HG03571 (cell line): ENCODE data around the gene XNDC1N.
A peak's percentile ranks its signal among the peaks of the same experiment; 100 is the strongest.

Experiments
- ATAC-seq: cut with Tn5 transposase; IDR thresholded peaks from one replicate; pipeline ENCODE4 v1.9.1; 2021; ENCODE audit not compliant: unreplicated experiment

XNDC1N gene, protein sequence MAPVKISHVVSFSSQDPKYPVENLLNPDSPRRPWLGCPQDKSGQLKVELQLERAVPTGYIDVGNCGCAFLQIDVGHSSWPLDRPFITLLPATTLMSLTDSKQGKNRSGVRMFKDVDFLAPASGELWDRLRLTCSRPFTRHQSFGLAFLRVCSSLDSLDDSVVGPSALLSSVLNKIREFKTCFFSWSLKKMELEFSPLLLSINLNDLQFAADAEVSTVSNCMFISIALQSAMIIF

DNA sequence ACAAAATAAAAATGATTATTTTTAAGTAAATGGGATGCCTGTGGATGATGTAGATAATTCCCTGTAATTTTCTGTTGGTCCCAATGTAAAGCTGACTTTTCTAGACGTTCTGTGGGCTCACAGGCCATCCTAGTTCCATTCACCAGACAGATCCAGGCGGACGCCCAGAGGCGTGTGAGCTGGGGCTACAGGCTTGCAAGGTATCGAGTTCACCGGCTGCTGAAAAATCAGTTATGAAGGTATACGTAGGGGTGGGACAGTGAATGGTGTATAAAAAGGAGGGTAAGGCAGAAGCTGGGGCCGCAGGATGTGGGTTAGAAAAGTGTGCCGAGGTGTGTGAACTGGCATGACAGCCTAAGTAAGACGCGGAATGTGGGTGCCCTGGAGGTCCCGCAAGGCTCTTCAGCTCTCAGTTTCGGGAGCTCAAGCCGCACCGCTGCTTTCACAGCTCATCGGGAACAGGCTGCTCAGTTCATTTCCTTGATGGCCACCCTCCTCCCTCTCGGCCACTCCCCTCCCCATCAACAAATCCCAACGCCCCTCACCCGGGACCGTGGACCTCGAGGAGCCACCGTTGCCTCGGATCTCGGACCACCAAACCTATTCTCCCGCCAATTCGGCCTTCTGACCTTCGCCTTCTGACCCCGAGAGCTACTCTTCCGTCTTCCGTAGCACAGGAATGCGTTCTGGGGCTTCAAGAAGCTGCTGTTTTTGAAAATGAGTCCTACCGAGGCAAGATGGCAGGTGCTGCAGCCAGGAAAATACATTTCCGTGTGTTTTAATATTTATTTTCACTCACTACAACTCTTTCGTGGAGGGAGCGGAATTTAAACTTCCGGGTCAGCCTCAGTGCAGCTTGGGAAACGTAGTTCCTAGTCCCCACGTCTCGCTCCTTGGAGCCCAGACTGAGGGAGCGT, at the start of gene XNDC1N:
Gene XNDC1N (minus strand): TSS at position 775 of the 917 bp plus-strand sequence. CDS start 5,241 bp downstream, outside the sequence.
- ATAC-seq, result peak; percentile 55

DNA sequence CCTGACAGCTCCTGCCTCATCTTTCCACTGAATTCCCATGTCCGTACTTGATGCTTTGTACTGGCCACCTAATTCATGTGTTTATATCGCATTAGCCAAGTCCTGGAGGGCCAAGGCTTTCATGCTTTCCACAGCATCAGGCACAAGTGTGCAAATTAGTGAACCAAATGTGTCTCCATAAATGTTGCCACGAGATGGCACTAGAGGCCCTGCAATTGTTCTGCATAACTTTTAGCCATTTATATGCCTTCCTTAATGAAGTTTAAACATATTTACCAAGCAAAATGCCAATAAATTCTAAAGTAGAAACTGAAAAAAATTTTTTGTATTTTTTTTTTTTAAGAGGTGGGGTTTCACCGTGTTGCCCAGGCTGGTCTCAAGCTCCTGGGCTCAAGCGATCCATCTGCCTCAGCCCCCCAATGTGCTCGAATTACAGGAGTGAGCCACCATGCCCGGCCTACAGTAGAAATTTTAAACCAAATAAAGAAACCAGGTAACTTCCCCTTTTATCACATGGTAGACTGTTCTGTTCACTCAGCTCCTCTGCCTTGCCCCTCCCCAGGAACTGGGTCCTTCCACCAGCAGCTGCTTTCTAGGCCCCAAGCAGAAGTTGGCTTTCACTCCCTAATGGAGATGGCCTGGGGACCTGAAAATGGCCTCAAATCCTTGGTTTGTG, 49.5 kb upstream of the XNDC1N start:
- no peak for ATAC-seq

DNA sequence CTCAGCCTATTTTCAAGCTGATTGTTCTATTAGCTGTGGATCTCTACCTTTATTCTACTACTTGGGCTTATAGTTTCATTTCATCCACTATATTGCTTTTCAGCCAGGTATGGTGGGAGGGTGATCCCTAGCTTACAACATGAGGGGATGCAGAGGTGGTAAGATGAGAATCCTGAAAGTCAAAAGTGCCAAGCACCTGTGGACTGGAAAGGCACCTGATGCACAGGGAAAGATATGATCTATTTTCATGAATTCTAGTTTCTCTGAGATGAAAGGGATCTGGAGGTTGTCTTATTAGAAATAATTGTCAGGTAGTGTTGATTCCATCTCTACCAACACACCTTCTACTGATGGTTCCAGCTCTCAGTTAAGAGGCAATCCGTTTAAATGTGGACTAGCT, 48.7 kb upstream of the XNDC1N start:
- no peak for ATAC-seq

DNA sequence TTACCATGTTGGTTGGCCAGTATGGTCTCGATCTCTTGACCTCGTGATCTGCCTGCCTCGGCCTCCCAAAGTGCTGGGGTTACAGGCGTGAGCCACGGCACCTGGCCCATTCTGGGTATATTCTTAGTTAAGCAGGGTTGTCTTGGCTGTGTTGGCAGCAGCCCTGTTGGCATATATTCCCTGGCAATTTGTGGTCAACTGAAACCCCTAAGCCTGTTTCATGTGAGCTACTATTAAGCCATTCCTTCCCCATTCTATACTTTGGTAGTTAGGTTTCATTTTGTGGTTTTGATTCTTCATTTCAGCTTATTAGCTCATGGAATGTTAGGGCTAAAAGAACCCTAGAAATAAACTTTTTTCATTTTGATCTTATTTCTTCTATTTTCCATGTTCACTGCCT, 48.2 kb upstream of the XNDC1N start:
- ATAC-seq, result no peak

DNA sequence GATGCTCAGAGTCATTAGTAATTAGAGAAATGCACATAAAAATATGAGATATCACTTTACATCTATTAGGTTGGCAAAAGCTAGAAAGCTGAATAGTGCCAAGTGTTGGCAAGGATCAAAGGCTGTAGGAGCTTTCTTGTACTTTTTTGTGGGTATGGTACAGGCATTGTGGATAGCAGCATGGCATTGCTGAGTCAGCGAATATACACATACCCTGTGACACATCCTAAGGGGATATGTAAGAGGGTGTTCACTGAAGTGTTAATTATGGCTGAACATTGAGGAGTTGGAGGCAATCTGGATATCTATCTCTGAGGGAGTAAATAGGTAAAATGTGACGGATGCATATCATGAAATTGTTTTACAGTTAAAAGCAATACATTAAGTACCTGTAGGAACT, 43.3 kb upstream of the XNDC1N start:
- ATAC-seq, result no peak

DNA sequence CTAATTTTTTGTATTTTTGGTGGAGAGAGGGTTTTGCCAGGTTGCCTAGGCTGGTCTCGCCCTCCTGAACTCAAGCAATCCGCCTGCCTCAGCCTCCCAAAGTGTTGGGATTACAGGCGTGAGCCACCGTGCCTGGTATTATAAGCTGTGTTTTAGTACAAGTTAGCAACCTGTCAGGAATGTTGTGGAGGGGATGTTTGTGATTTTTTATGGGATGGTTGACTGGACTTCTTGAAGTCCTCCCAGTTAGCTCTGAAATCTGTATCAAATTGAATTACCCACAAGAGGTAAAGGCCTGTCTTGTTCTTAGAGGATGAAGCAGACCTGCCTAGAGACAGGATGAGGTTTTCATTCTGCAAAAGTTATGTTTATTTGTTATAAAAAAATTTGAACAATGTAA, 36.2 kb upstream of the XNDC1N start:
- ATAC-seq, result no peak

DNA sequence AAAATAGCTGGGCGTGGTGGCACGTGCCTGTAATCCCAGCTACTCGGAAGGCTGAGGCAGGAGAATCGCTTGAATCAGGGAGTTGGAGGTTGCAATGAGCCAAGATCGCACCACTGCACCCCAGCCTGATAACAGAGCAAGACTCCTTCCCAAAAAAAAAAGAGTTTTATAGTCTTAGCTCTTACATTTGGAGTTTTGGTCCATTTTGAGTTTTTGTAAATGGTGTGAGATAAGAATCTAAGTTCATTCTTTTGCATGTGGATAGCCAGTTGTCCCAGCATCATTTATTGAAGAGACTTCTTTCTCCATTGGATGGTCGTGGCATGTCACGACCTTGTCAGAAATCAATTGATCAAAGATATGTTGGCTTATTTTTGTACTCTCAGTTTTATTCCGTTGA, 35.1 kb upstream of the XNDC1N start:
- no peak for ATAC-seq

DNA sequence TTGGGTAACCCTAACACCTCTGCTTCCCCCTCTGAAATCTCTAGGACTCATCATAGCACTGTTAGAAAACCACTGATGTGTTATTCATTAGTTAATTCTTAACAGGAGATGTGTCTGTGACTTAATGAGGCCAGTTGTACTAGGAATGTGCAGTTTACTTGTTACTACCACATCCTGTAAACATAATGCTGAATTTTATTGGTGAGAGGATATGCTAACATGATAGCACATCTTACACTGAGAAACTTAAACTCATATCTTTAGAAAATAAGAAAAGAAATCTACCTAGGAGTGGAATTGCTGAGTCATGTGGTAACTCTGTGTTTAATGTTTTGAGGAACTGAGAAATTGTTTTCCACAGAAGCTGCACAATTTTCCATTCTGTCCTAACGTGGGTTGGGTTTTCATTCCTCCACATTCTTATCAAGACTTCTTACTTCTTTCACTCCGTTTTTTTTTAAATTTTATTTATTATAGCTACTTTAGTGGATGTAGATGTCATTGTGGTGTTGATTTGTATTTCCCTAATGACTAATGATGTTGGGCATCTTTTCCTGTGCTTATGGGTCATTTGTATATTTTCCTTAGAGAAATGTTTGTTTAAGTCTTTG, 34.1 kb upstream of the XNDC1N start:
- ATAC-seq, result peak; percentile 57

DNA sequence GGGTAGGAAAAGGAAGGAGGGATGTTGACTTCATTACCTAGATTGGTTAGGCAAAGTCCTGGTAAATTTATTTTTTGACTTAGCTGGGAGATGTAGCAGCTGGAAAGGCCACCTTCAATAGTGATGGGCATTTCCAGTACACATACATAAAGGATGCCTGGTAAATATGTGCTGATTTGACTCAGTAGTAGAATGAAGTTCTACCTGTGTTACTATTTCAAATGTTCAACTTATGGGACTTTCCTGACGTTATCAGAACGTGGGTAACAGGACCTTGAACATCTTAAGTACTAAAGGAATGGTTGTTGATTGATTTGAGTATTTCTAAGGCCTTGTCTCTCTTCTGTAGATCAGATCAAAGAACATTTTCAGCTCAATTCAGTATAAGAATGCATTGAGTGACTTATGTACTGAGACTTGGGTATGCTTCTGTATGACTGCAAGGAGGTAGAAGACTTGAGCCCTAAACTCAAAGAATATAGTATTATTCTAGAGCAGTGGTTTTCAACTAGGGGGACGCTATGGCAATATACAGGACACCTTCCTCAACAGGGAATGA, 27.6 kb upstream of the XNDC1N start:
- no peak for ATAC-seq

DNA sequence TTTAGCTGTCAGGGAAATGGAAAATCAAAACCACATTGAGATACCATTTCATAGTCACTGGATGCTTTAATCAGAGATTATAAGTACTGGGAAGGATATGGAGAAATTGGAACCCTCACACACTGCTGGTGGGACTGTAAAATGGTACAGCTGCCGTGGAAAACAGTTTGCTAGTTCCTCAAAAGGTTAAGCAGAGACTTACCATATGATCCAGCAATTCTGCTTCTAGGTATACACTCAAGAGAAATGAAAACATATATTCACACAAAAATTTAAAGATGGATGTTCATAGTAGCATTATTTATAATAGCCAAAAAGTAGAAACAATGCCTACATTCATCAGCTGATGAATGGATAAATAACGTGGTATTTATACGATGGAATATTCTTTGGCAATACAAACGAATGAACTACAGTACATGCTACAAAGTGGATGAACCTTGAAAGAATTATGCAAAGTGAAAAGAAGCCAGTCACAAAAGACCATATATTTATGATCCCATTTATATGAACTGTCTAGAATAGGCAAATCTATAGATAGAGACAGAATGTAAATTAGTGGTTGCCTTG, 23.4 kb upstream of the XNDC1N start:
- no peak for ATAC-seq

DNA sequence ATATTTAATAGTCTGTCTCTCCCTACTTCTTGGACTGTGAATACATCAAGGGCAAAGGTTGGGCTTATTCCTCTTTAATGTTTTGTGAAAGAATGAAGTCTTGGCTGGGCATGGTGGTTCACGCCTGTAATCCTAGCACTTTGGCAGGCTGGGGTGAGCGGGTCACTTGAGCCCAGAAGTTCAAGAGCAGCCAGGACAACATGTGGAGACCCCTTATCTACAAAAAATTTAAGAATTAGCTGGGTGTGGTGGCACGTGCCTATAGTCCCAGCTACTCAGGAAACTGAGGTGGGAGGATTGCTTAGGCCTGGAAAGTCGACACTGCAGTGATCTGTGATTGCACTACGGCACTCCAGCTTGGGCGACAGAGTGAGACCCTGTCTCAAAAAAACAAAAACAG, 20.6 kb upstream of the XNDC1N start:
- no peak for ATAC-seq

DNA sequence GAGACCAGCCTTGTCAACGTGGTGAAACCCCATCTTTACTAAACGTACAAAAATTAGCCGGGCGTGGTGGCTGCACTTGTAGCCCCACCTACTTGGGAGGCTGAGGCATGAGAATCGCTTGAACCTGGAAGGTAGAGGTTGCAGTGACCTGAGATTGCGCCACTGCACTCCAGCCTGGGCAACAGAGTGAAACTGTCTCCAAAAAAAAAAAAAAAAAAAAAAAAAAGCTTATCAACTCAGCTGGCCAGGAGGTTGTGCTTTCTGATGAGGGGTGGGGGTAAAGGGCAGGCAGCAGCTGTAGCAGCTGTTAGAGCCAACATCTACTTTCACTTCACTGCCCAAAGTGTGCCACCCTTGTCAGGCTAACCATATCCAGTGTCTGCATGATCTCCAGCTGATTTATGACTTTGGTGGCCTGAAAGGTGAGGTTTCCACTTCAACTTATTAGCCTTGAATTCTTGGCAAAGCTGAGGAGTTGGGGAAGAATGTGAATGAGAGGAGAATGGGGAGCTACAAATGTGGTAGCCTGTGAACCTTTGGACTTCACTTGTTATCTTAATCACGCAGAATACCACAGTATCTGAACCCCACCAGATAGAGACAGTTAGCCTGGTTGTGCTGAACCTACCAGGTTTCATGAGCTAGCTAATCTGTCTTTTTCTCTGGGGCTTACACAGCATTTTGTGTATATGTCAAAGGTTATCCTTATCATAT, 20.1 kb upstream of the XNDC1N start:
- ATAC-seq, result no peak

DNA sequence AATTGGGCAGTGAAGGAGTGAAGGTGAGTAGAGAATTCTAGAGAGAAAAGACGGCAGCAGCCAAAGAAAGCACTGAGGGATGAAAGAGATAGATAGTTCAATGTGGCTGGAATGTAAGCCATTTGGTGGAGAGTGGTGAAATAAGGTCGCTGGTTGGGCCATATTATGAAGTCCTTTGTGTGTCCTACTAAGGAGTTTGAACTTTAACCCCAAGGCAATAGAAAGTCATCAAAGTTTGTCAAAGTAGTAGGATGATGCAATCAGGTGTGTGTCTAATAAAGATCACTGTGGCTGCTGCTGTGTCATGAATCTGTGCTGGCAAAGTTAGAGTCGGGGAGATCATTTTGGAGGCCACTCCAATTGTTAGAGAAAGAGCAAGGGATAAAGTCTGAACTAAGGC, 19.1 kb upstream of the XNDC1N start:
- ATAC-seq, result no peak

DNA sequence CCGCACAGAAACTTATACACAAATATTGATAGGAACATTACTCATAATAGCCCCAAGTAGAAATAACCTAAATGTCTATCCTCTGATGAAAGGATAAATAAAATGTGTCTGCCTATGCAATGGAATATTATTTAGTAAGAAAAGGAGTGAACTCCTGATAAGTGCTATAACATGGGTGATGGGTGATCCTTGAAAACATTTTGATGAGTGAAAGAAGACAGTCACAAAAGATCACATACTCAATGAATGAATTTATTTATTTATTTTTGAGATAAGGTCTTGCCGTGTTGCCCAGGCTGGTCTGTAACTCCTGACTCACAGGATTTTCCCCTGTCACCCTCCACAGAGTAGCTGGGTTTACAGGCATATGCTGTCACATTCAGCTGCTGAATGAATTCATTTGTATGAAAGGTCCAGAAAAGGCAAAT, 17.8 kb upstream of the XNDC1N start:
- ATAC-seq, result no peak

DNA sequence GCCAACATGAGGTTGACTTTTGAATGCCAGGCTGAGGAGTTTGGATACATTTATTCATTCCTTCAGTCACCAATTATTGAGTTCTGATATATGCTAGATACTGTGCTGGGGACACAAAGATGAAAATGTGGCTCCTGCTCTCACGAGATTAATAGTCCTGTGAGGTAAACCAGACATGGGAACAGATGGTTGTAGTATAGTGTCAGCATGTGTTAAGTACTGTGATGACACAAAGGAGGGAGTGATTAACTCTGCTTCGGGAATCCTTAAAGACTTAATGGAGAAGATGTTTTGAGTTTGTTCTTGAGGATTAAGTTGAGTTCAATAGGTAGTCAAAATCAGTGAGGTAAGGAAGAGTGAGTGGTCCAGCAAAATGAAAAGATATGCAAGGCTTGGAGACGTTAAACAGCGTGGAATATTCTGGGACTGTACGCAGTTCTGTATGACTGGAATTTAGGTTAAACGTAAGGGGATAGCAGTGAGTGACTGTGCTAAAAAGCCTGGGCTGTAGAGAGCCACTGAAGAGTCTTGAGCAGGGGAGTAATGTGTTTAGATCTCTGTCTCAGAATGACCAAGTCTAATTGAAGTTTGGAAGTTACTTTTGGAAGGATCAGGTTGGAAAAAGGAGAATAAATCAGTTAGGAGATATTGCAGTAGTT, 12.3 kb upstream of the XNDC1N start:
- ATAC-seq, result no peak

DNA sequence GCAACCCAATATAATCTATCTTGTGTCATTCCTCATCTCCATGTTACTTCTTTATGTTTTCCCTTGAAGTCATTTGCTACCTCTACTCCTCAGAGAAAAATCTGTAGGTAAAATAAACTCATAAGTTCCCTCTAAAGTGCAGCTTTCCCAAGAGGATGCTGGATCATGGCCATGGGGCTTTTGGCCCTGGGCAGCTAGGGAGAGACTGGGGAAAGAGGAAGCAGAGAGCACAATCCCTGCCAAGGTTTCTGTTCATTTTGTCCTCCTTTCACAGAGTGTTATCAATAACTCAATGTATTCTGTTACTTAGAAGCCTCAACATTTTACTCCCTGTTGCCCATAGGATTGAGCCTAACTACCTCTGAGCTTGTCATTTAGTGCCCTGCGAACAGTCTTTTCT, 9.4 kb upstream of the XNDC1N start:
- no peak for ATAC-seq

DNA sequence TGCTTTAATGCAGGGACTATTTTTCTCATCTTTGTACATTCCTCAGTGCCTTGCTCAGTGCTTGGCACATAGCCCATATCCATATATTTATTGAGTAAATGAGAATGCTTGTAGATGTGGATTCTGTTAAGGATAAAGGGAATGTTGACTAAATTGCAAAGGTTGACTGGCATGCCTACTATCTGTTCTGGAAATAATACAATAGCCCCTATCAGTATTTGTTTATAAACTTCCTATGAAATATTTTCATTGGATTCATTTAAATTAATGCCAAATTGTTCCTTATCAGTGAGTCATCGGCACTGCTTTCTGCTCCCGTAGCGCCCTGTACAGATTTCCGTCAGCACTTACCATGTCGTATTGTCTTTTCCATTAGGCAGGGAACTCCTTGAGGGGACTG, 8.4 kb upstream of the XNDC1N start:
- ATAC-seq, result no peak

DNA sequence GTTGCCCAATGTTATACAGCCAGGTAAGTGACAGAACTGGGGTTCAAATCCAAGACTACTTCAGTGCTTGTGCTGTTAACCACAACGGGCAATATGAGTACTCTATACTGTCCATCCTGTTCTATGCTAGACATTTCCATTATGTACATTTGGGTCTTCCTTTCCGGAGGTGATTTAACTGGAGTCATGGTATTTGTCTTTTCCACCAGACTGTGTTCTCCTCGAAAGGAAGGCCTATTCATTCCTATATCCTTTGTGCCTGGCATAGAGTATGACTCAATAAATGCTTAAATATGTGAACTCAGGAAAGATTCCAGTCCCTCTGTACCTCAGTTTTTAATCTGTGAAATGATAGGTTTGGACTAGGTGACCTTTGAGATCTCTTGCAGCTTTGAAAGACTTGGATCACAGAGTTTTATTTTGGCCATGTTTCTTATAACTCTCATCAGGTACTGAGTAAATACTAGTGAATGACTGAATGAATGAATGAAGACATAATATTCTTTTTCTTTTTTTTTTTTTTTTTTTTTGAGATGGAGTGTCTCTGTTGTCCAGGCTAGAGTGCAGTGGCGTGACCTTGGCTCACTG, 7.0 kb upstream of the XNDC1N start:
- ATAC-seq, result no peak

DNA sequence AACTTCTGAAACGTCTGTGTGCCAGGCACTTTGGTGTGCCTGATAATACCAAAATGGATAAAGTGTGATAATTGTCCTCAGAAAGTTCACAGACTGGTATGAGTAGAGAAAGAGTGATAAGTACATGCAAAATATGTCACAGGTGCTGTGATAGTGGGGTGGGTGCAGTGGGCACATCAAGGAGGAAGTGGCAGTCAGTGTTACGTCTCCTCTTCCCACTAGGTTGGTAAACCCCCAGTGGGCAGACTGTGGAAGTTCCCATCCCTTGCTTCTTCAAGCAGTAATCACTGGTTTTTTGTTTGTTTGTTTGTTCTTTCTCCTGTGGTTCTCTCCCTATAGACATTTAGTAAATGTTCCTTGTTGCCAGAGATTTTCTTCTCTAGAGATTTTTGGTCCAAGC, 5.8 kb upstream of the XNDC1N start:
- ATAC-seq, result no peak
